Vagina (tissue), 2 donors: ENCODE measurements around the gene BIRC6. TPM values are rescaled to one million over a fixed set of nuclear protein-coding genes. Genes with fewer than 3 reads are reported as not detected.
"Not testable (repeated sequence)": the region's sequence is repeated elsewhere in the genome, so short reads cannot be mapped to it uniquely, and the experiment has no call there.

Experiments used
- DNase-seq, 2 donors: peaks; one replicate each; pipeline ENCODE4 v3.0.0-alpha.2; 2017; ENCODE audit errors: extremely low spot score in 2 of 2
- H3K27ac ChIP-seq: fragments of 200-600 bp; sonication (generic); one replicate; pipeline ENCODE4 v1.5.1; 2019
- H3K27me3 ChIP-seq: fragments of 200-600 bp; sonication (generic); one replicate; pipeline ENCODE4 v1.5.1; 2019
- H3K36me3 ChIP-seq, 2 donors: fragments of 200-600 bp; sonication (generic); one replicate each; pipeline ENCODE4 v1.5.1; 2017 to 2019
- H3K4me1 ChIP-seq: fragments of 200-600 bp; sonication (generic); one replicate; pipeline ENCODE4 v1.5.1; 2019
- H3K4me3 ChIP-seq, 2 donors: fragments of 200-600 bp; sonication (generic); 1 replicate in 1 of 2; 2 replicates in 1 of 2; pipeline ENCODE4 v1.5.1; 2016 to 2019
- H3K9me3 ChIP-seq: fragments of 200-600 bp; sonication (generic); one replicate; pipeline ENCODE4 v1.5.1; 2019
- CTCF ChIP-seq, 3 experiments: fragments of 450-650 bp in 2 of 3; fragments of 200-600 bp in 1 of 3; sonication (generic) in 1 of 3; IDR thresholded peaks; one replicate each; pipeline ENCODE4 v1.5.1; 2017 to 2019; ENCODE audit warnings: antibody characterized with exemption in 3 of 3, mild to moderate bottlenecking in 2 of 3, moderate library complexity in 2 of 3
- POLR2A ChIP-seq, 2 donors: fragments of 450-650 bp; IDR thresholded peaks; one replicate each; pipeline ENCODE4 v1.6.1; 2017; ENCODE audit warnings: antibody characterized with exemption in 2 of 2, mild to moderate bottlenecking in 2 of 2, moderate library complexity in 2 of 2
- POLR2AphosphoS5 ChIP-seq, 2 donors: sonication (generic); formaldehyde crosslinking; IDR thresholded peaks; one replicate each; pipeline ENCODE4 v1.9.0; 2017; ENCODE audit warnings: antibody characterized with exemption in 2 of 2, mild to moderate bottlenecking in 2 of 2, low read depth in 1 of 2; ENCODE audit not compliant: insufficient read depth in 1 of 2
- intact Hi-C: fragments of 100-400 bp; cut with DNase I; formaldehyde crosslinking; loops from one replicate; pipeline ENCODE4 v1.15.1; 2023
- total RNA-seq: library from RNA; depleted of rRNA; stranded (reverse); fragments of >200 nt; gene quantifications from one replicate; pipeline ENCODE4 v1.2.3, GENCODE V29; 2016

BIRC6 gene
- total RNA-seq, 1 donor from 2014 or later: 92.8 TPM

- TF ChIP-seq POLR2AphosphoS5 (IDR thresholded peaks at IDR 0.05; ENCODE audit: insufficient read depth in 1 of 2, low read depth in 1 of 2) (no peak), CTCF (IDR thresholded peaks at IDR 0.05) (no peak), POLR2A (IDR thresholded peaks at IDR 0.05) (no peak)
- no peak overlapping the region for H3K4me3 ChIP-seq
- H3K27ac ChIP-seq: no peak overlapping the region
- DNase-seq: no peak
- intact Hi-C loops: no loop called here
- no peaks in the 10 kb centered on the region for H3K27me3 ChIP-seq
- no peaks in the 10 kb centered on the region for H3K9me3 ChIP-seq
- peaks cover 0 to 4% of the 10 kb centered on the region in 2 donors for H3K36me3 ChIP-seq
- H3K4me1 ChIP-seq: no peaks in the 10 kb centered on the region
Measured at GRCh38 chr2:32538735-32539134, 181.9 kb downstream of the BIRC6 start.

GRCh38 chr2:32552483-32552882, 195.7 kb downstream of the BIRC6 start:
- peaks cover 0 to 17% of the 10 kb centered on the region in 2 donors for H3K36me3 ChIP-seq
- H3K27me3 ChIP-seq, H3K4me1 ChIP-seq, H3K9me3 ChIP-seq, intact Hi-C loops, H3K27ac ChIP-seq, H3K4me3 ChIP-seq, DNase-seq: not testable (repeated sequence)

- Histone ChIP-seq H3K9me3 (no peaks in the 10 kb centered on the region), H3K27ac (no peak overlapping the region), H3K4me1 (no peaks in the 10 kb centered on the region), H3K27me3 (no peaks in the 10 kb centered on the region), H3K36me3 (peaks cover 0 to 16% of the 10 kb centered on the region in 2 donors), H3K4me3 (no peak overlapping the region)
- peak in 2 of 3 experiments; percentile 45 to 54 for TF ChIP-seq CTCF (IDR thresholded peaks at IDR 0.05)
- TF ChIP-seq POLR2A (IDR thresholded peaks at IDR 0.05): no peak
- no peak for DNase-seq
- intact Hi-C loops: no loop called here
Measured at GRCh38 chr2:32553829-32554432, 197.1 kb downstream of the BIRC6 start.

GRCh38 chr2:32558492-32558891, 201.7 kb downstream of the BIRC6 start:
- TF ChIP-seq POLR2AphosphoS5 (IDR thresholded peaks at IDR 0.05; ENCODE audit: insufficient read depth in 1 of 2, low read depth in 1 of 2) (no peak), CTCF (IDR thresholded peaks at IDR 0.05) (no peak), POLR2A (IDR thresholded peaks at IDR 0.05) (no peak)
- Histone ChIP-seq H3K36me3 (peaks cover 0 to 7% of the 10 kb centered on the region in 2 donors), H3K4me3 (no peak overlapping the region), H3K4me1 (no peaks in the 10 kb centered on the region), H3K9me3 (no peaks in the 10 kb centered on the region), H3K27me3 (no peaks in the 10 kb centered on the region), H3K27ac (no peak overlapping the region)
- DNase-seq: no peak
- intact Hi-C loops: no loop called here

GRCh38 chr2:32559136-32559535, 202.3 kb downstream of the BIRC6 start:
- Histone ChIP-seq H3K9me3 (no peaks in the 10 kb centered on the region), H3K36me3 (peaks cover 0 to 7% of the 10 kb centered on the region in 2 donors), H3K27me3 (no peaks in the 10 kb centered on the region), H3K4me3 (no peak overlapping the region), H3K4me1 (no peaks in the 10 kb centered on the region), H3K27ac (no peak overlapping the region)
- TF ChIP-seq POLR2A (IDR thresholded peaks at IDR 0.05) (no peak), POLR2AphosphoS5 (IDR thresholded peaks at IDR 0.05; ENCODE audit: insufficient read depth in 1 of 2, low read depth in 1 of 2) (no peak), CTCF (IDR thresholded peaks at IDR 0.05) (no peak)
- intact Hi-C loops: no loop called here
- DNase-seq: no peak
